CD4-positive, alpha-beta memory T cell (primary cell): ENCODE data around the gene ARHGAP27. TPM values are rescaled to one million over a fixed set of nuclear protein-coding genes. Genes with fewer than 3 reads are reported as not detected.

Experiments used
- CTCF ChIA-PET: fragments of 350-600 bp; sonication (Branson Sonifier 250); formaldehyde crosslinking; loops from one replicate; lab custom pipeline; 2021; ENCODE audit warnings: inconsistent platforms; ENCODE audit not compliant: partially characterized antibody; lab: Charles Lee
- POLR2A ChIA-PET: fragments of 350-600 bp; sonication (Branson Sonifier 250); formaldehyde crosslinking; loops from one replicate; lab custom pipeline; 2021; ENCODE audit not compliant: partially characterized antibody; lab: Charles Lee
- DNase-seq, 5 donors: peaks; one replicate each; pipeline versions ENCODE4 v3.0.0 to v3.0.0-alpha.2; 2020 to 2022; ENCODE audit warnings: mixed read lengths in 1 of 5
- H3K27ac ChIP-seq: one replicate; pipeline ENCODE4 v1.7.0; 2013; ENCODE audit warnings: low read depth, low read length
- H3K27me3 ChIP-seq: 2 replicates; pipeline ENCODE4 v1.7.0; 2013; ENCODE audit warnings: mild to moderate bottlenecking, low read length, moderate library complexity; ENCODE audit not compliant: insufficient read depth
- H3K36me3 ChIP-seq: 2 replicates; pipeline ENCODE4 v1.7.0; 2013; ENCODE audit warnings: mild to moderate bottlenecking, low read length, moderate library complexity; ENCODE audit not compliant: insufficient read depth
- H3K4me1 ChIP-seq: 2 replicates; pipeline ENCODE4 v1.7.0; 2013; ENCODE audit warnings: mild to moderate bottlenecking, low read length, moderate library complexity; ENCODE audit not compliant: insufficient read depth
- H3K4me3 ChIP-seq, 2 donors: one replicate each; pipeline ENCODE4 v1.7.0; 2013; ENCODE audit warnings: low read length in 2 of 2, mild to moderate bottlenecking in 1 of 2
- H3K9me3 ChIP-seq, 2 donors: one replicate each; pipeline ENCODE4 v1.7.0; 2013; ENCODE audit warnings: low read length in 2 of 2, control low read depth in 1 of 2; ENCODE audit not compliant: control insufficient read depth in 1 of 2
- H3K27ac Mint-ChIP-seq, 7 donors: one replicate each; pipeline ENCODE4 v1.8.0; 2020 to 2021; ENCODE audit warnings: mixed read lengths in 7 of 7, mild to moderate bottlenecking in 6 of 7, inconsistent platforms in 3 of 7, moderate library complexity in 3 of 7
- H3K27me3 Mint-ChIP-seq, 2 donors: one replicate each; pipeline ENCODE4 v1.8.0; 2020 to 2021; ENCODE audit warnings: mixed read lengths in 2 of 2
- H3K36me3 Mint-ChIP-seq, 2 donors: one replicate each; pipeline ENCODE4 v1.8.0; 2020 to 2021; ENCODE audit warnings: mixed read lengths in 2 of 2, inconsistent platforms in 1 of 2, mild to moderate bottlenecking in 1 of 2
- H3K4me1 Mint-ChIP-seq, 4 donors: one replicate each; pipeline ENCODE4 v1.8.0; 2020 to 2021; ENCODE audit warnings: mixed read lengths in 4 of 4, mild to moderate bottlenecking in 1 of 4
- H3K4me3 Mint-ChIP-seq, 8 donors: one replicate each; pipeline ENCODE4 v1.8.0; 2020 to 2021; ENCODE audit warnings: mixed read lengths in 8 of 8, mild to moderate bottlenecking in 7 of 8, moderate library complexity in 6 of 8, inconsistent platforms in 3 of 8
- H3K9me3 Mint-ChIP-seq, 8 donors: one replicate each; pipeline ENCODE4 v1.8.0; 2020 to 2021; ENCODE audit warnings: mixed read lengths in 8 of 8, mild to moderate bottlenecking in 5 of 8, inconsistent platforms in 3 of 8, moderate library complexity in 1 of 8
- intact Hi-C: fragments of 100-400 bp; cut with micrococcal nuclease; formaldehyde crosslinking; loops from one replicate; pipeline ENCODE4 v1.15.1; 2023
- polyA plus RNA-seq, 2 donors: library from polyadenylated mRNA; unstranded; fragments of 300-500 nt; fragmentation: Illumina TruSeq; gene quantifications; one replicate each; pipeline ENCODE4 v1.2.3, GENCODE V29; 2021
- total RNA-seq, 2 experiments: library from RNA; stranded (reverse); gene quantifications; one replicate each; pipeline ENCODE4 v1.2.3, GENCODE V29; 2021

ARHGAP27 gene
- total and polyA plus RNA-seq, 4 experiments from 2014 or later = 23.0 to 113 (median 69.4) TPM

DNA sequence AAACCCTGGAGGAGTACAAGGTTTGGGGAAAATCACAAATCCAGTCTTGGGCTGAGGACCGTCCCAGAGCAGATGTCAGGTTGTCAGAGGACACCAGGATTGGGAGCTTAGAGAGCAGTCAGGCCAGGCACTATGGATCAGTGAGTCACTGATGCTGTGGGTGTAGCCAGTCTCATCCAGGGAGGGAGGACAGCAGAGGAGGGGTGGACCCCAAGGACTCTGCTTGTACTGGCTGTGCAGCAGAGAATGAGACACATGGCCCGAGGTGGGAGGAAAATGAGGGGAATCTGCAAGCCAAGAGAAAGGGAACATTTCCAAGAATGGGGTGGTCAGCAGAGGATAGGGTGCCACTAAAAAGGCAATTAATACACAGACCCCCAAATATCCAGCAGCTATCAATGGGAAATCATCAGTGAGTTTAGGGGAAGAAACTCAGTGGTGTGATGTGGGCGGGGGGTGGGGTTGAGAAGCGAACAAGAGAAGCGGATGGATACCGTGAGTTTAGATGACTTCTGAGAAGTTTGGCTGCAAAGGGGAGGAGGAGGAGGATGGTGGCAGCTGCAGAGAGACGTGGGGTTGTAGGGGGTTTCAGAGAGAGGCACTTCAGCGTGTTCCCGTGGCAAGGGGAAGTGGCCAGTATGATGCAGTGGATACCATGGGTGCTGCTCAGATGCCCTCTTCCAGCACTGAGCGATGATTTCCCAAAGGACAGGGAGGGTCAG is 43.9 kb downstream of the ARHGAP27 start:
- intact Hi-C loops = no loop called here
- H3K27me3 Mint-ChIP-seq = peaks cover 5 to 9% of the 10 kb centered on the region in 2 donors
- no peak overlapping the region for H3K27ac ChIP-seq
- H3K4me3 ChIP-seq = no peak overlapping the region
- peaks cover 0 to 8% (median 4%) of the 10 kb centered on the region in 4 donors for H3K4me1 Mint-ChIP-seq
- ChIA-PET CTCF (interaction anchor here (0.9 to 10.6 kb wide), 9 partner anchors 11 to 253 kb away, joined by 3 to 215 read pairs (median 4); partner anchors contain the start of genes ACBD4 and MAP3K14), POLR2A (interaction anchor here (0.6 to 1.2 kb wide), 2 partner anchors 71 to 163 kb away, joined by 3 to 4 read pairs; no protein-coding TSS in a partner anchor)
- H3K36me3 Mint-ChIP-seq = peaks cover 0 to 6% of the 10 kb centered on the region in 2 donors
- no peak for DNase-seq
- H3K4me3 Mint-ChIP-seq = no peak overlapping the region
- H3K27me3 ChIP-seq = no peaks in the 10 kb centered on the region
- H3K9me3 Mint-ChIP-seq = no peaks in the 10 kb centered on the region
- H3K9me3 ChIP-seq = no peaks in the 10 kb centered on the region
- H3K4me1 ChIP-seq = peaks cover 4% of the 10 kb centered on the region
- no peaks in the 10 kb centered on the region for H3K36me3 ChIP-seq
- H3K27ac Mint-ChIP-seq = peak overlapping the region in 1 of 7 donors; percentile 65

DNA sequence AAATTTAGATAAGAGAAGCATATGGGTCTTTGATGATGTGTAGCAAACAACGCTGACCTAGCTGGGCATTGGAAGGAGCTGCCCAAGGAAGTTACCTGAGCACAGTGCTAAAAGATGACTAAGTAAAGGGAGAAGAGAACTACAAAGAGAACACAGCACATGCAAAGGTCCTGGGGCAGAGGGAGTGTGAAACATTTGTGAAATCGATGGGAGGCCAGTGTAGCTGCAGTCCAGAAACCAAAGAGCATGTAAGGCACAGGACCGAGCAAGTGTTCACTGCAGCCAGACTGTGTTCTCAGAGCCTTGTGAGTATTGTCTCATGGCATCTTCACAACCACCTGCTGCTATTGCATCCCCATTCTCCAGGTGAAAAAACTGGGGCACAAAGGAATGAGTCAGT is 44.9 kb downstream of the ARHGAP27 start:
- H3K9me3 Mint-ChIP-seq = no peaks in the 10 kb centered on the region
- H3K27me3 Mint-ChIP-seq = peaks cover 5 to 9% of the 10 kb centered on the region in 2 donors
- peaks cover 0 to 6% (median 4%) of the 10 kb centered on the region in 4 donors for H3K4me1 Mint-ChIP-seq
- Histone ChIP-seq H3K9me3 (no peaks in the 10 kb centered on the region), H3K36me3 (no peaks in the 10 kb centered on the region), H3K4me3 (no peak overlapping the region), H3K27me3 (no peaks in the 10 kb centered on the region), H3K4me1 (peaks cover 4% of the 10 kb centered on the region), H3K27ac (no peak overlapping the region)
- ChIA-PET POLR2A (interaction anchor here (0.6 kb wide), 1 partner anchor 112 kb away, joined by 3 read pairs; no protein-coding TSS in a partner anchor), CTCF (interaction anchor here (1.0 to 10.6 kb wide), 10 partner anchors 10 to 172 kb away, joined by 3 to 215 read pairs (median 4); no protein-coding TSS in a partner anchor)
- DNase-seq = no peak
- intact Hi-C loops = no loop called here
- H3K36me3 Mint-ChIP-seq = peaks cover 0 to 3% of the 10 kb centered on the region in 2 donors
- no peak overlapping the region for H3K4me3 Mint-ChIP-seq
- peak overlapping the region in 1 of 7 donors; percentile 52 for H3K27ac Mint-ChIP-seq

DNA sequence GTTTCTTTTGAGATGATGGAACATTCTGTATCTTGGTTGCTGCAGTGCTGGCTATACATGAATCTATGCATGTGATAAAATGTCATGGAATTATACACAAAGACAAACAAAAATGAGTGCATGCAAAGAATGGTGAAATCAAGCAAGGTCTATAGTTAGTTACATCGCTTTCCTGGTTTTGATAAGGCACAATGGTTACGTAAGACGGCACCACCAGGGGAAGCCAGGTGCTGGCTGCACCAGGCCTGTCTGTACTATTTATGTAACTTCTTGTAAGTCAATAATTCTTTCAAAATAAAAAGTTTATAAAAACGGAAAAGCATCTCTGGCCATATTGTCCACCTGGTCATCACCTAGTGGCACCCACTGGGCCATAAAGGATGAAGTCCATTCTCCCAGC is 46.5 kb downstream of the ARHGAP27 start:
- CTCF ChIA-PET = interaction anchor here (0.9 to 10.6 kb wide), 26 partner anchors 7 to 466 kb away, joined by 3 to 215 read pairs (median 6); partner anchors contain the start of gene MAP3K14
- Histone ChIP-seq H3K27ac (no peak overlapping the region), H3K4me3 (no peak overlapping the region), H3K9me3 (no peaks in the 10 kb centered on the region), H3K4me1 (peaks cover 4% of the 10 kb centered on the region), H3K36me3 (no peaks in the 10 kb centered on the region), H3K27me3 (no peaks in the 10 kb centered on the region)
- peaks cover 5 to 9% of the 10 kb centered on the region in 2 donors for H3K27me3 Mint-ChIP-seq
- peaks cover 0 to 6% (median 4%) of the 10 kb centered on the region in 4 donors for H3K4me1 Mint-ChIP-seq
- intact Hi-C loops = no loop called here
- DNase-seq = no peak
- POLR2A ChIA-PET = interaction anchor here (0.8 to 2.6 kb wide), 6 partner anchors 109 to 167 kb away, joined by 3 to 25 read pairs (median 9); partner anchors contain the start of gene FMNL1
- peak overlapping the region in 1 of 7 donors; percentile 50 for H3K27ac Mint-ChIP-seq
- H3K9me3 Mint-ChIP-seq = no peaks in the 10 kb centered on the region
- H3K36me3 Mint-ChIP-seq = no peaks in the 10 kb centered on the region
- no peak overlapping the region for H3K4me3 Mint-ChIP-seq

DNA sequence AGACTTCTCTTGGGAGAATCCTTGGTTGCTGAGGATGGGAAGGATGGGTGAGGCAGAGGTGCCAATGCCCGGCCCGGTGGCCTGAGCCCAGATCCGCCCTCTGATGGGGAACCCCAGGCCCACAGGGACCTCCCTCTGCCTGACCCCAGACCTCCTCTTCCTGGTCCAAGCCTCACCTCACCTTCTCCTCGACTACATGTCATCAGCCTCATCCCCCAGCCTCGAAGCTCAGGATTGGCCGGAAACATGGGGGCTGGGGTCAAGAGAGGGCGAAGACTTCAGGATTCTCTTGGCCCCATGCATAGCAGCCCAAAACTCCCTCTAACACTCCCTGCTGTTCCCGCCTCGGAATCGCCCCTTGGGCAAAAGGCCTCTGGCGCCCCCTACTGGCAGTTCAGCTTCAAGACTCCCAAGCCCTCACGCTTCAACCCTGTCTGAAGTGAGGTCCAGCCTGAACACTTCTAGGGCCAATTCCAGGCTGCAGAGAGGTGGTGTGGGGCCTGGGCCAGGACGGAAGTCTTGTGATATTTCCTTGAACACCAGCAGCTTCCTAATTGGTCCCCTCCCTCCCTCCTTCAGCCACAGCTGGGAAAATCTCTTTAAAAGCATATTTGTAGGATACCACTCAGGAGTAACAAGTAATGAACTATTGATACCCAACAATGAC is 47.2 kb downstream of the ARHGAP27 start:
- no peaks in the 10 kb centered on the region for H3K27me3 ChIP-seq
- no peaks in the 10 kb centered on the region for H3K36me3 ChIP-seq
- H3K27ac ChIP-seq = no peak overlapping the region
- DNase-seq = peak; percentile 80 to 86 (median 82)
- H3K4me3 ChIP-seq = no peak overlapping the region
- H3K4me1 ChIP-seq = peaks cover 4% of the 10 kb centered on the region
- H3K27ac Mint-ChIP-seq = peak overlapping the region in 3 of 7 donors; percentile 32 to 68 (median 50)
- peak overlapping the region in 1 of 8 donors; percentile 11 for H3K4me3 Mint-ChIP-seq
- H3K9me3 ChIP-seq = no peaks in the 10 kb centered on the region
- H3K9me3 Mint-ChIP-seq = no peaks in the 10 kb centered on the region
- no peaks in the 10 kb centered on the region for H3K36me3 Mint-ChIP-seq
- CTCF ChIA-PET = interaction anchor here (0.5 to 10.6 kb wide), 36 partner anchors 8 to 465 kb away, joined by 3 to 215 read pairs (median 5); partner anchors contain the start of genes ACBD4 and MAP3K14
- POLR2A ChIA-PET = interaction anchor here (0.8 to 2.6 kb wide), 8 partner anchors 68 to 166 kb away, joined by 3 to 25 read pairs (median 5); partner anchors contain the start of genes FMNL1 and MAP3K14
- peaks cover 5 to 9% of the 10 kb centered on the region in 2 donors for H3K27me3 Mint-ChIP-seq
- H3K4me1 Mint-ChIP-seq = peaks cover 0 to 6% (median 4%) of the 10 kb centered on the region in 4 donors
- intact Hi-C loops = loop anchor here (1.0 to 2.0 kb wide), 6 partner anchors 71 to 253 kb away; partner anchors contain the start of gene PLCD3

DNA sequence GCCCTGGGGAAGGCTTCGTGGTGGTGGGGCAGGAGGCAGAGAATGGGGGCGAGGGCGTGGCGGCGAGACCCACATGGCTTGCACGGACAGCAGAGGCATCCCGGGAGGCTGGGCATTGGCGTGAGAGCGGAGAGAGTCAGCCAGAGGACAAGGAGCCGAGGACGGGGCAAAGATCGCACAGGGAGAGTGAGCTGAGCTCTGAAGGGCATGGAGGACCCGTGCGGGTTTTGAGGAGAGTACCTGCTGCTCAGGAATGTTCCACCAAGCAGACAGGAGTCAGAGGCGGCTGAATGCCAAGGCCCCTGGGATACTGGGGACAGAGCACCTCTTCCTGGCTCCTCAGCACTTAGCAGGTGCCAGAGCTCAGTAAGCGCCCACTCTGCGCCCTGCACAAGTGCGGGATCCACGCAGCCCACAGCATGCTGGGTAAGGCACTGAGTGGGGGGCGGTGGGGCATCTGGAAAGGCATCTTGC is 47.8 kb downstream of the ARHGAP27 start:
- H3K4me1 ChIP-seq = peaks cover 4% of the 10 kb centered on the region
- ChIA-PET POLR2A (interaction anchor here (0.8 to 2.6 kb wide), 7 partner anchors 68 to 165 kb away, joined by 3 to 25 read pairs (median 5); partner anchors contain the start of genes FMNL1 and MAP3K14), CTCF (interaction anchor here (0.5 to 10.6 kb wide), 35 partner anchors 9 to 350 kb away, joined by 3 to 215 read pairs (median 5); partner anchors contain the start of genes ACBD4, FMNL1 and MAP3K14)
- H3K36me3 Mint-ChIP-seq = no peaks in the 10 kb centered on the region
- peaks cover 5 to 9% of the 10 kb centered on the region in 2 donors for H3K27me3 Mint-ChIP-seq
- no peaks in the 10 kb centered on the region for H3K27me3 ChIP-seq
- no peak overlapping the region for H3K27ac ChIP-seq
- intact Hi-C loops = loop anchor here (1.0 to 2.0 kb wide), 6 partner anchors 70 to 252 kb away; partner anchors contain the start of gene PLCD3
- DNase-seq = no peak
- H3K9me3 Mint-ChIP-seq = no peaks in the 10 kb centered on the region
- H3K4me3 Mint-ChIP-seq = no peak overlapping the region
- peaks cover 0 to 6% (median 4%) of the 10 kb centered on the region in 4 donors for H3K4me1 Mint-ChIP-seq
- H3K36me3 ChIP-seq = no peaks in the 10 kb centered on the region
- no peak overlapping the region for H3K27ac Mint-ChIP-seq
- no peak overlapping the region for H3K4me3 ChIP-seq
- H3K9me3 ChIP-seq = no peaks in the 10 kb centered on the region

DNA sequence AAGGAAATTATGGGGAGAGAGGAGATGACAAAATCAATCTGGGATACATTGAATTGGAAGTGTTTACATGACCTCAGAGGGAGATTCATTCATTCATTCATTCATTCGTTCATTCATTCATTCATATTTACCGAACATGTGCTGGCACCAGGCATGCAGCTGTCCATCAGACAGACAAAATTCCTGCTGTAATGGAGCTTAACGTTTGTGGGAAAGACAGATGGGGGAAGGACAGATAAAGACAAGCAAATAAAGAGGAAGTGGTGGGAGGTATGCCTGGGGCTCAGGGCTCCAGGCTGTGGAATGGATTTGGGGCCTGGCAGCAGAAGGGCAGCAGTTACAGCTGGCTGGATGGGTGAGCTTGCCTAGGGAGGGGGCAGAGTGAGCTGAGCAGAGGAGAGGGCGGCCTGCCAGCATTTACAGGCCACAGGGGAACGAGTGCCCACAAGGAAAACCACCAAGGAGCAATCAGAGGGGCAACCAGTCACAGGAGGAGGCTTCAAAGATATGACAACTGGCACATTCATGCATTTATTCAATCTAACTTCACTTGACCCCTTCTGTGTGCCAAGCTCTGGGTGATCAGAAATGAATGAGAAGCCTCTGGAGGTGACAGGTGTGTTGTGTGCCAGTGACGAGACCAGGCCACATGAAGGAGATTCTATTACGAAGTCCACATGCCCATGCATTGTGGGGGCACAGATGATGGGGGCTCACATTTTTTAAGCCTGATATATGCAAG is 48.5 kb downstream of the ARHGAP27 start:
- H3K27ac ChIP-seq = no peak overlapping the region
- H3K4me1 ChIP-seq = peaks cover 4% of the 10 kb centered on the region
- Mint-ChIP-seq H3K36me3 (no peaks in the 10 kb centered on the region), H3K4me1 (peaks cover 0 to 6% (median 4%) of the 10 kb centered on the region in 4 donors), H3K27ac (no peak overlapping the region), H3K9me3 (no peaks in the 10 kb centered on the region), H3K27me3 (peaks cover 5 to 9% of the 10 kb centered on the region in 2 donors), H3K4me3 (no peak overlapping the region)
- DNase-seq = no peak
- H3K27me3 ChIP-seq = no peaks in the 10 kb centered on the region
- H3K4me3 ChIP-seq = no peak overlapping the region
- POLR2A ChIA-PET = interaction anchor here (1.0 to 2.6 kb wide), 4 partner anchors 67 to 158 kb away, joined by 5 to 25 read pairs (median 11); partner anchors contain the start of gene MAP3K14
- intact Hi-C loops = loop anchor here (2.0 kb wide), 2 partner anchors 69 to 251 kb away; partner anchors contain the start of gene PLCD3
- CTCF ChIA-PET = interaction anchor here (0.7 to 10.6 kb wide), 22 partner anchors 9 to 249 kb away, joined by 3 to 215 read pairs (median 6); partner anchors contain the start of genes ACBD4, FMNL1 and MAP3K14
- no peaks in the 10 kb centered on the region for H3K36me3 ChIP-seq
- no peaks in the 10 kb centered on the region for H3K9me3 ChIP-seq
